Calu3 (cell line): Measurements from ENCODE around the gene RYR1. TPM values are rescaled to one million over a fixed set of nuclear protein-coding genes. Genes with fewer than 3 reads are reported as not detected.
A peak's percentile ranks its signal among the peaks of the same experiment; 100 is the strongest.

Experiments used
- BruUV-seq: library from RNA; stranded (reverse); fragments of 400-500 nt; replicated peaks from 2 replicates; lab custom pipeline; 2021; lab: Mats Ljungman, UMichigan
- CTCF ChIA-PET: fragments of 300-600 bp; sonication (Branson Sonifier 250); formaldehyde crosslinking; loops from one replicate; lab custom pipeline; 2022; ENCODE audit warnings: antibody characterized with exemption; lab: Charles Lee
- DNase-seq: peaks from one replicate; pipeline ENCODE4 v3.0.0; 2022
- H3K27ac Mint-ChIP-seq: one replicate; pipeline ENCODE4 v1.8.0; 2022; ENCODE audit warnings: mixed read lengths; ENCODE audit not compliant: unreplicated experiment
- H3K27me3 Mint-ChIP-seq: one replicate; pipeline ENCODE4 v1.8.0; 2022; ENCODE audit warnings: mixed read lengths; ENCODE audit not compliant: unreplicated experiment
- H3K36me3 Mint-ChIP-seq: one replicate; pipeline ENCODE4 v1.8.0; 2022; ENCODE audit warnings: mild to moderate bottlenecking, moderate library complexity, mixed read lengths; ENCODE audit not compliant: insufficient read depth, unreplicated experiment
- H3K4me1 Mint-ChIP-seq: one replicate; pipeline ENCODE4 v1.8.0; 2022; ENCODE audit warnings: mild to moderate bottlenecking, low read depth, mixed read lengths; ENCODE audit not compliant: unreplicated experiment
- H3K4me3 Mint-ChIP-seq: one replicate; pipeline ENCODE4 v1.8.0; 2022; ENCODE audit warnings: mild to moderate bottlenecking, low read depth, moderate library complexity, mixed read lengths; ENCODE audit not compliant: unreplicated experiment
- H3K9me3 Mint-ChIP-seq: one replicate; pipeline ENCODE4 v1.8.0; 2022; ENCODE audit warnings: low read depth, mixed read lengths; ENCODE audit not compliant: unreplicated experiment
- CTCF ChIP-seq: fragments of 200-600 bp; IDR thresholded peaks from one replicate; pipeline ENCODE4 v1.8.0; 2022; ENCODE audit warnings: antibody characterized with exemption; ENCODE audit not compliant: unreplicated experiment
- intact Hi-C: fragments of 100-400 bp; cut with micrococcal nuclease; formaldehyde crosslinking; loops from one replicate; pipeline ENCODE4 v1.10.0; 2022; ENCODE audit not compliant: unreplicated experiment
- total RNA-seq: library from RNA; stranded (reverse); gene quantifications from 2 replicates; pipeline ENCODE4 v1.2.3, GENCODE V29; 2022

Gene RYR1
- total RNA-seq, 1 experiment from 2014 or later: 1.4 TPM

- no peaks in the 10 kb centered on the region for H3K9me3 Mint-ChIP-seq
- no peak for TF ChIP-seq CTCF
- no peak overlapping the region for H3K27ac Mint-ChIP-seq
- peak; percentile 57 for DNase-seq
- intact Hi-C loops: no loop called here
- BruUV-seq: no TSS peak
- CTCF ChIA-PET: interaction anchor here (0.6 kb wide), 1 partner anchor 191 kb away, joined by 3 read pairs; no protein-coding TSS in a partner anchor
- H3K4me1 Mint-ChIP-seq: peaks cover 23% of the 10 kb centered on the region
- H3K4me3 Mint-ChIP-seq: peak overlapping the region; percentile 72
- peaks cover 7% of the 10 kb centered on the region for H3K36me3 Mint-ChIP-seq
- peaks cover 50% of the 10 kb centered on the region for H3K27me3 Mint-ChIP-seq
These were observed 15.7 kb upstream of the RYR1 start for GRCh38 chr19:38417544-38418506.

GRCh38 chr19:38420935-38421334 is 12.6 kb upstream of the RYR1 start:
- Mint-ChIP-seq H3K4me1 (peaks cover 23% of the 10 kb centered on the region), H3K27me3 (peaks cover 62% of the 10 kb centered on the region), H3K36me3 (peaks cover 7% of the 10 kb centered on the region), H3K9me3 (no peaks in the 10 kb centered on the region), H3K27ac (no peak overlapping the region), H3K4me3 (no peak overlapping the region)
- CTCF ChIA-PET: no interaction called here
- BruUV-seq: no TSS peak
- intact Hi-C loops: no loop called here
- no peak for TF ChIP-seq CTCF
- no peak for DNase-seq

GRCh38 chr19:38421856-38422255 is 11.6 kb upstream of the RYR1 start:
- no peaks in the 10 kb centered on the region for H3K9me3 Mint-ChIP-seq
- CTCF ChIA-PET: no interaction called here
- no peak for TF ChIP-seq CTCF
- H3K27me3 Mint-ChIP-seq: peaks cover 67% of the 10 kb centered on the region
- no peak for DNase-seq
- BruUV-seq: no TSS peak
- intact Hi-C loops: no loop called here
- peaks cover 7% of the 10 kb centered on the region for H3K36me3 Mint-ChIP-seq
- no peak overlapping the region for H3K4me3 Mint-ChIP-seq
- H3K4me1 Mint-ChIP-seq: peaks cover 21% of the 10 kb centered on the region
- no peak overlapping the region for H3K27ac Mint-ChIP-seq

GRCh38 chr19:38422438-38422837 is 11.1 kb upstream of the RYR1 start:
- no peak overlapping the region for H3K27ac Mint-ChIP-seq
- H3K36me3 Mint-ChIP-seq: peaks cover 7% of the 10 kb centered on the region
- intact Hi-C loops: no loop called here
- no TSS peak for BruUV-seq
- CTCF ChIA-PET: interaction anchor here (0.6 kb wide), 1 partner anchor 208 kb away, joined by 4 read pairs; no protein-coding TSS in a partner anchor
- no peak overlapping the region for H3K4me3 Mint-ChIP-seq
- DNase-seq: no peak
- peaks cover 61% of the 10 kb centered on the region for H3K27me3 Mint-ChIP-seq
- H3K4me1 Mint-ChIP-seq: peaks cover 15% of the 10 kb centered on the region
- TF ChIP-seq CTCF: no peak
- no peaks in the 10 kb centered on the region for H3K9me3 Mint-ChIP-seq
